GM12878 (cell line): ENCODE measurements around the gene LDLRAP1. TPM values are rescaled to one million over a fixed set of nuclear protein-coding genes. Genes with fewer than 3 reads are reported as not detected.

ENCODE experiments used
- BRCA1 ChIP-seq: IDR thresholded peaks from 2 replicates; pipeline ENCODE4 v1.6.1; 2011; ENCODE audit warnings: low read depth, low read length, improper control_type of control experiment
- ETV6 ChIP-seq, 2 experiments: fragments of 450-650 bp in 1 of 2; IDR thresholded peaks in 1 of 2; conservative IDR thresholded peaks in 1 of 2; 2 replicates each; pipeline ENCODE4 v1.6.1; 2014; ENCODE audit warnings: antibody characterized with exemption in 1 of 2, borderline replicate concordance in 1 of 2, low read depth in 1 of 2, mild to moderate bottlenecking in 1 of 2, moderate library complexity in 1 of 2
- FOS ChIP-seq: IDR thresholded peaks from 3 replicates; pipeline ENCODE4 v1.6.1; 2011; ENCODE audit warnings: borderline replicate concordance; ENCODE audit not compliant: insufficient read length; ENCODE audit errors: extremely low read depth
- IRF5 ChIP-seq: fragments of 450-650 bp; IDR thresholded peaks from 2 replicates; pipeline ENCODE4 v1.6.1; 2017; ENCODE audit warnings: borderline replicate concordance
- MEF2B ChIP-seq: fragments of 450-650 bp; IDR thresholded peaks from 2 replicates; pipeline ENCODE4 v1.6.1; 2018; ENCODE audit warnings: mild to moderate bottlenecking, moderate library complexity; ENCODE audit not compliant: partially characterized antibody, poor library complexity, severe bottlenecking
- RAD51 ChIP-seq: fragments of 450-650 bp; IDR thresholded peaks from 2 replicates; pipeline ENCODE4 v1.6.1; 2016; ENCODE audit warnings: moderate library complexity, mild to moderate bottlenecking, inconsistent platforms
- YY1 ChIP-seq: IDR thresholded peaks from 2 replicates; pipeline ENCODE4 v1.6.1; 2011; ENCODE audit warnings: low read depth, mild to moderate bottlenecking, low read length
- ZBTB11 ChIP-seq: fragments of 450-650 bp; formaldehyde crosslinking; IDR thresholded peaks from 2 replicates; pipeline ENCODE4 v1.5.0; 2022; ENCODE audit warnings: mild to moderate bottlenecking, missing genetic modification characterization
- ZBTB4 ChIP-seq: fragments of 450-650 bp; formaldehyde crosslinking; IDR thresholded peaks from 2 replicates; pipeline ENCODE4 v1.4.0; 2022; ENCODE audit warnings: mild to moderate bottlenecking, moderate library complexity
- ZSCAN29 ChIP-seq: fragments of 450-650 bp; IDR thresholded peaks from 2 replicates; pipeline ENCODE4 v1.6.1; 2017; ENCODE audit warnings: mild to moderate bottlenecking, moderate library complexity
- polyA plus RNA-seq, 11 experiments: library from polyadenylated mRNA; depleted of rRNA in 4 of 11; unstranded in 6 of 11; stranded (reverse) in 5 of 11; fragments of >200 nt; fragmentation: Nextera tagmentation in 4 of 11; fragmentation: Illumina TruSeq in 1 of 11; extraction: Ambion mirVana in 4 of 11; extraction: Trizol in 1 of 11; gene quantifications; 1 replicate in 1 of 11; 2 replicates in 10 of 11; pipeline versions ENCODE4 v1.2.1 to v1.2.3, GENCODE V29; 2011 to 2016; ENCODE audit warnings: inconsistent platforms in 2 of 11, missing spikeins in 2 of 11, low read depth in 1 of 11
- total RNA-seq, 4 experiments: library from RNA; depleted of rRNA in 3 of 4; stranded (reverse); fragments of >200 nt in 3 of 4; fragmentation: Illumina TruSeq in 1 of 4; extraction: Trizol in 1 of 4; gene quantifications; 2 replicates each; pipeline versions ENCODE4 v1.2.1 to v1.2.3, GENCODE V29; 2013 to 2021
- TF ChIP-seq, protein P1 (sequence below): fragments of 450-650 bp; IDR thresholded peaks from 2 replicates; pipeline ENCODE4 v1.6.1; 2017; ENCODE audit warnings: antibody characterized with exemption, mild to moderate bottlenecking, moderate library complexity
- TF ChIP-seq, protein P2 (sequence below), 3 experiments: IDR thresholded peaks in 2 of 3; conservative IDR thresholded peaks in 1 of 3; 2 replicates each; pipeline ENCODE4 v1.5.1; 2011; ENCODE audit warnings: low read depth in 3 of 3, low read length in 3 of 3, mild to moderate bottlenecking in 3 of 3, control low read depth in 2 of 3, moderate library complexity in 2 of 3, inconsistent platforms in 1 of 3, mixed read lengths in 1 of 3; ENCODE audit not compliant: control insufficient read depth in 2 of 3, insufficient read depth in 1 of 3; ENCODE audit errors: extremely low read depth in 1 of 3
- TF ChIP-seq, protein P3 (sequence below): fragments of 450-650 bp; IDR thresholded peaks from 2 replicates; pipeline ENCODE4 v1.6.1; 2014; ENCODE audit warnings: mild to moderate bottlenecking

LDLRAP1 gene
- total and polyA plus RNA-seq, 10 of the 15 experiments (the other 5 are each of a cell fraction or from before 2014, with no cell fraction given) = 0.43 to 37.6 (median 22.0) TPM

DNA sequence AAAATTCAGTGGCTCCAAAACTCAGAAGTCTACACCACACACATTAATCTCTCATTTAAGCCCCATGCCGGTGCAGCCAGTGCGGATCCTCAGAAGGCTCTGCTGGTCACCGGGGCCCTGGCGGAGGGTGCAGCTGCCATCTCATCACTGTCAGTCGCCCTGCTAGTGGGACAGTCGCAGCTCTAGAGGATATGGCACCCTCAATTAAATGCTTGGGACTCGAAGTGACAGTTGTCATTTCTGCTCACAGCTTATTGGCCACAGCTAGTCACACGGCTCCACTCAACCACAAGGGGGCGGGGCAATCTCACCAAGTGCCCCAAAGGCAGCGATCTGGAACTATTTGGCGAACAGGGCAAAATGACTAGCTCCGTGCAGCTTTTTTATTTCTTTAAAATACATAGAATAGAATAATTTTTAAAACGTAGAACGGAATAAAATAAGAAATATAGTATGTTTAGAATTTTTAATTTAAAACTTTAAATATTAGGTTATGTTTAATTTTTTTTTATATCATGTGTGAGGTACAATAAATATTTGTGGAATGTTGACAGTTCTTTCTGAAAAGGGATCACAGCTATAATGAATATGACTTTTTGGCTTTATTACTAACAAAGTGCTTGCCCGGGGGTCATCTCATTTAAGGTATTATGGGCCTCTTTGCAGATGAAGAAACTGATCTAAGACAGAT lies 65.2 kb downstream of the LDLRAP1 start (continued):
- no peak for TF ChIP-seq ZBTB4 (CRISPR knock-in tag)
- TF ChIP-seq BRCA1 = no peak
- TF ChIP-seq, protein P1, sequence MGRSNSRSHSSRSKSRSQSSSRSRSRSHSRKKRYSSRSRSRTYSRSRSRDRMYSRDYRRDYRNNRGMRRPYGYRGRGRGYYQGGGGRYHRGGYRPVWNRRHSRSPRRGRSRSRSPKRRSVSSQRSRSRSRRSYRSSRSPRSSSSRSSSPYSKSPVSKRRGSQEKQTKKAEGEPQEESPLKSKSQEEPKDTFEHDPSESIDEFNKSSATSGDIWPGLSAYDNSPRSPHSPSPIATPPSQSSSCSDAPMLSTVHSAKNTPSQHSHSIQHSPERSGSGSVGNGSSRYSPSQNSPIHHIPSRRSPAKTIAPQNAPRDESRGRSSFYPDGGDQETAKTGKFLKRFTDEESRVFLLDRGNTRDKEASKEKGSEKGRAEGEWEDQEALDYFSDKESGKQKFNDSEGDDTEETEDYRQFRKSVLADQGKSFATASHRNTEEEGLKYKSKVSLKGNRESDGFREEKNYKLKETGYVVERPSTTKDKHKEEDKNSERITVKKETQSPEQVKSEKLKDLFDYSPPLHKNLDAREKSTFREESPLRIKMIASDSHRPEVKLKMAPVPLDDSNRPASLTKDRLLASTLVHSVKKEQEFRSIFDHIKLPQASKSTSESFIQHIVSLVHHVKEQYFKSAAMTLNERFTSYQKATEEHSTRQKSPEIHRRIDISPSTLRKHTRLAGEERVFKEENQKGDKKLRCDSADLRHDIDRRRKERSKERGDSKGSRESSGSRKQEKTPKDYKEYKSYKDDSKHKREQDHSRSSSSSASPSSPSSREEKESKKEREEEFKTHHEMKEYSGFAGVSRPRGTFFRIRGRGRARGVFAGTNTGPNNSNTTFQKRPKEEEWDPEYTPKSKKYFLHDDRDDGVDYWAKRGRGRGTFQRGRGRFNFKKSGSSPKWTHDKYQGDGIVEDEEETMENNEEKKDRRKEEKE = no peak
- TF ChIP-seq, protein P2, sequence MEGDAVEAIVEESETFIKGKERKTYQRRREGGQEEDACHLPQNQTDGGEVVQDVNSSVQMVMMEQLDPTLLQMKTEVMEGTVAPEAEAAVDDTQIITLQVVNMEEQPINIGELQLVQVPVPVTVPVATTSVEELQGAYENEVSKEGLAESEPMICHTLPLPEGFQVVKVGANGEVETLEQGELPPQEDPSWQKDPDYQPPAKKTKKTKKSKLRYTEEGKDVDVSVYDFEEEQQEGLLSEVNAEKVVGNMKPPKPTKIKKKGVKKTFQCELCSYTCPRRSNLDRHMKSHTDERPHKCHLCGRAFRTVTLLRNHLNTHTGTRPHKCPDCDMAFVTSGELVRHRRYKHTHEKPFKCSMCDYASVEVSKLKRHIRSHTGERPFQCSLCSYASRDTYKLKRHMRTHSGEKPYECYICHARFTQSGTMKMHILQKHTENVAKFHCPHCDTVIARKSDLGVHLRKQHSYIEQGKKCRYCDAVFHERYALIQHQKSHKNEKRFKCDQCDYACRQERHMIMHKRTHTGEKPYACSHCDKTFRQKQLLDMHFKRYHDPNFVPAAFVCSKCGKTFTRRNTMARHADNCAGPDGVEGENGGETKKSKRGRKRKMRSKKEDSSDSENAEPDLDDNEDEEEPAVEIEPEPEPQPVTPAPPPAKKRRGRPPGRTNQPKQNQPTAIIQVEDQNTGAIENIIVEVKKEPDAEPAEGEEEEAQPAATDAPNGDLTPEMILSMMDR (IDR thresholded peaks at IDR 0.05 in 2 of 3, conservative IDR thresholded peaks at IDR 0.05 in 1 of 3; ENCODE audit: control insufficient read depth in 2 of 3, extremely low read depth in 1 of 3, insufficient read depth in 1 of 3, low read depth in 3 of 3, low read length in 3 of 3) = peak; percentile 24 to 64 (median 33); a peak in 4 of 6 replicates
- no peak for TF ChIP-seq FOS
- no peak for TF ChIP-seq IRF5
- peak; percentile 84; the same call in 1 of the 2 replicates for TF ChIP-seq RAD51
- no peak for TF ChIP-seq ZSCAN29
- no peak for TF ChIP-seq ZBTB11 (CRISPR knock-in tag)
- no peak for TF ChIP-seq MEF2B
- TF ChIP-seq ETV6 (conservative IDR thresholded peaks at IDR 0.05 in 1 of 2, IDR thresholded peaks at IDR 0.05 in 1 of 2; ENCODE audit: borderline replicate concordance in 1 of 2, low read depth in 1 of 2) = no peak
- TF ChIP-seq, protein P3, sequence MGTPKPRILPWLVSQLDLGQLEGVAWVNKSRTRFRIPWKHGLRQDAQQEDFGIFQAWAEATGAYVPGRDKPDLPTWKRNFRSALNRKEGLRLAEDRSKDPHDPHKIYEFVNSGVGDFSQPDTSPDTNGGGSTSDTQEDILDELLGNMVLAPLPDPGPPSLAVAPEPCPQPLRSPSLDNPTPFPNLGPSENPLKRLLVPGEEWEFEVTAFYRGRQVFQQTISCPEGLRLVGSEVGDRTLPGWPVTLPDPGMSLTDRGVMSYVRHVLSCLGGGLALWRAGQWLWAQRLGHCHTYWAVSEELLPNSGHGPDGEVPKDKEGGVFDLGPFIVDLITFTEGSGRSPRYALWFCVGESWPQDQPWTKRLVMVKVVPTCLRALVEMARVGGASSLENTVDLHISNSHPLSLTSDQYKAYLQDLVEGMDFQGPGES = no peak
- no peak for TF ChIP-seq YY1
